GM12892 (cell line): ENCODE data around the gene SUN1.
"Not testable (repeated sequence)": the region's sequence is repeated elsewhere in the genome, so short reads cannot be mapped to it uniquely, and the experiment has no call there.

Experiments used
- DNase-seq: peaks from one replicate; pipeline ENCODE4 v3.0.0; 2011; ENCODE audit not compliant: insufficient read length
- FAIRE-seq: peaks from 2 replicates; lab custom pipeline; 2011; peaks lifted over from hg19 to GRCh38; lab: Jason Lieb, UNC
- POLR2A ChIP-seq: IDR thresholded peaks from 2 replicates; pipeline ENCODE4 v1.6.1; 2011; ENCODE audit warnings: low read depth, low read length, control low read depth
- POLR2AphosphoS5 ChIP-seq: IDR thresholded peaks from 2 replicates; pipeline ENCODE4 v1.6.1; 2011; ENCODE audit warnings: low read depth, low read length, control low read depth
- TAF1 ChIP-seq: IDR thresholded peaks from 2 replicates; pipeline ENCODE4 v1.6.1; 2011; ENCODE audit warnings: low read depth, mild to moderate bottlenecking, control low read depth, low read length, borderline replicate concordance

The SUN1 gene

GRCh38 chr7:794671-795329 is 37.5 kb upstream of the SUN1 start:
- TF ChIP-seq POLR2AphosphoS5 (no peak), TAF1 (no peak)
- DNase-seq (no peak), FAIRE-seq (no peak)

- not testable (repeated sequence) for FAIRE-seq, DNase-seq
Measured at GRCh38 chr7:796434-797169, 35.7 kb upstream of the SUN1 start.

GRCh38 chr7:798921-799470 is 33.3 kb upstream of the SUN1 start:
- DNase-seq (no peak), FAIRE-seq (no peak)
- TF ChIP-seq POLR2A (no peak), TAF1 (no peak), POLR2AphosphoS5 (no peak)

- no peak for FAIRE-seq
- DNase-seq = no peak
- TF ChIP-seq POLR2A (no peak), POLR2AphosphoS5 (no peak), TAF1 (no peak)
Measured at GRCh38 chr7:800692-801091, 31.6 kb upstream of the SUN1 start.

- not testable (repeated sequence) for DNase-seq, FAIRE-seq
Measured at GRCh38 chr7:801351-801750, 30.9 kb upstream of the SUN1 start.

- DNase-seq (no peak), FAIRE-seq (no peak)
- TF ChIP-seq TAF1 = no peak
- TF ChIP-seq POLR2AphosphoS5 = no peak
- TF ChIP-seq POLR2A = no peak
Measured at GRCh38 chr7:801940-802381, 30.3 kb upstream of the SUN1 start.

GRCh38 chr7:802500-803242 is 29.6 kb upstream of the SUN1 start:
- no peak for DNase-seq
- no peak for FAIRE-seq
- TF ChIP-seq POLR2AphosphoS5 = no peak
- TF ChIP-seq POLR2A = no peak
- TF ChIP-seq TAF1 = no peak

- no peak for FAIRE-seq
- DNase-seq = no peak
- TF ChIP-seq TAF1 (no peak), POLR2AphosphoS5 (no peak), POLR2A (no peak)
Measured at GRCh38 chr7:803243-803635, 29.0 kb upstream of the SUN1 start.

- not testable (repeated sequence) for FAIRE-seq, DNase-seq
Measured at GRCh38 chr7:803796-804195, 28.5 kb upstream of the SUN1 start.

- FAIRE-seq (no peak), DNase-seq (no peak)
- no peak for TF ChIP-seq POLR2A
- no peak for TF ChIP-seq TAF1
- TF ChIP-seq POLR2AphosphoS5 = no peak
Measured at GRCh38 chr7:805261-805660, 27.0 kb upstream of the SUN1 start.

- DNase-seq (no peak), FAIRE-seq (no peak)
Measured at GRCh38 chr7:815284-816216, 16.7 kb upstream of the SUN1 start.

More at GRCh38 chr7:815284-816216, 16.7 kb upstream of the SUN1 start:
- no peak for TF ChIP-seq POLR2AphosphoS5
- TF ChIP-seq TAF1 = no peak
- no peak for TF ChIP-seq POLR2A
